ENCODE measurements around the gene LRIG1.
A peak's percentile ranks its signal among the peaks of the same experiment; 100 is the strongest.

Gene LRIG1

DNA sequence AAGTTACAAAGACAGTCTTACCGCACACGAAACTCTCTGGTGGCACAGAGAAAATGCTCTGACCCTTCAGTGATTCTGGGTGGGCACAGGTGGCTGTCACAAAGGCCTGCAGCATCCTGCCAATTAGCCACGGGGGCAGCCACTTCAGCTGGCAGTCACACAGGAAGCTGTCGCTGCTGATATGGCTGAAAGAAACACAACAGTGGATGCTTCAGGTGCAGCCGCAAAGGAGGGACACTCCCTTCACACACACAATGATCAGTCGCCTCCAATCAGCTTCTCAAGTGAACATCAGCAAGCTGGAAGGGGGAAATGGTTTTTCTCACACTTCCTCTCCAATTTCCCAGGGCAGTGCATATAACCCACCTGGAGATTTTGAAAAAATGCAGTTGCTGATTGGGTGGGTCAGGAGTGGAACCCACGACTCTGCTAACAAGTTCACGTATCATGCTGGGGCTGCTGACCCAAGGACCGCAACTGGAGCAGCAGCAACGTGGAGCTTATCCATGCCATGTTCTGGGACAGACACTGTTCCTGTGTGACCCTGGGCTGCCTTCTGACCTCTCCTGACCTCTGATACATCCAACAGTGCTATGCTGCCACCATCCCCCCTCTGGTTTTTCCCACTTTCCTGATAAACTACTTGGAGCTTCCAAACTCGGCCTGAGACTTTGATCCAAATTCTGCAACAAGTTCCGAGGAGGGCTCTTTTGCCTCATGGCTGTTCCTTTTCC lies 106.6 kb downstream of the LRIG1 start:
- ChIA-PET CTCF (interaction anchor here (0.8 to 10.2 kb wide), 10 partner anchors 8 to 422 kb away, joined by 3 to 108 read pairs (median 4); no protein-coding TSS in a partner anchor), POLR2A (no interaction called here)
- TF ChIP-seq, protein P1, sequence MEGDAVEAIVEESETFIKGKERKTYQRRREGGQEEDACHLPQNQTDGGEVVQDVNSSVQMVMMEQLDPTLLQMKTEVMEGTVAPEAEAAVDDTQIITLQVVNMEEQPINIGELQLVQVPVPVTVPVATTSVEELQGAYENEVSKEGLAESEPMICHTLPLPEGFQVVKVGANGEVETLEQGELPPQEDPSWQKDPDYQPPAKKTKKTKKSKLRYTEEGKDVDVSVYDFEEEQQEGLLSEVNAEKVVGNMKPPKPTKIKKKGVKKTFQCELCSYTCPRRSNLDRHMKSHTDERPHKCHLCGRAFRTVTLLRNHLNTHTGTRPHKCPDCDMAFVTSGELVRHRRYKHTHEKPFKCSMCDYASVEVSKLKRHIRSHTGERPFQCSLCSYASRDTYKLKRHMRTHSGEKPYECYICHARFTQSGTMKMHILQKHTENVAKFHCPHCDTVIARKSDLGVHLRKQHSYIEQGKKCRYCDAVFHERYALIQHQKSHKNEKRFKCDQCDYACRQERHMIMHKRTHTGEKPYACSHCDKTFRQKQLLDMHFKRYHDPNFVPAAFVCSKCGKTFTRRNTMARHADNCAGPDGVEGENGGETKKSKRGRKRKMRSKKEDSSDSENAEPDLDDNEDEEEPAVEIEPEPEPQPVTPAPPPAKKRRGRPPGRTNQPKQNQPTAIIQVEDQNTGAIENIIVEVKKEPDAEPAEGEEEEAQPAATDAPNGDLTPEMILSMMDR (IDR thresholded peaks at IDR 0.05; ENCODE audit: control extremely low read depth, extremely low read depth, low read depth, missing control alignments): no peak
- peak; percentile 85 for DNase-seq (ENCODE audit: extremely low spot score)

DNA sequence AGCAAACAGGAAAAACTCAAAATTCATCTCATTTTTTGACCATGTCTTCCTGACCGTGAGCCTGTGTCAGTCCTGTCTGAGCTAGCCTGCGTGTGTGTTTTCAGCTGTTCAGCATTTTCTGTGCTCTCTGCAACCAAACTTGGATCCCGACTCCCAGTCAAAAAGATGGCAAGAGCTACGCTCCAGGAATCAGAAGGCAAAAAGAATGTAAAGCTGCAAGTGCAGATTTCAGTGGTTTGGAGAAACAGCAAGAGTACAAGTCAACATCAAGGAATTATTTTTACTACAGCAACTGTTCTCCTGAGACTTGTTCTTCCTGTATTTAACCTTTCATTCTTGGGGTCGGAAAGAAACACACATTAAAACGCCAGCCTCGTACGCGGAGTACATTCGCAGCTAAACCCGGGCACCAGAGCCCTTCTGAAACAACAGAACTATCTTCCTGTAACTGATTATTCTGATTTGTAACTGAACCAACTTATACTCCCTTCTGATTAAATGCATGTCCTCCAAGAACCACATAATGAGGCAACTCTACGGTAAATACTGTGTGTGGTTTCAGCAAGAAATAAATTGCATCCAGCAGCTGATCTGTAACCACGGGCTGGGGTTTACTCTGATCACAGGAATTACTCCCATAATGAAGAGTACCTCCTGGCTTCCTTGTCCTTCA lies 107.4 kb downstream of the LRIG1 start:
- ChIA-PET POLR2A (no interaction called here), CTCF (interaction anchor here (1.2 to 10.2 kb wide), 9 partner anchors 8 to 98 kb away, joined by 3 to 108 read pairs (median 5); no protein-coding TSS in a partner anchor)
- no peak for DNase-seq (ENCODE audit: extremely low spot score)
- TF ChIP-seq, protein P1 (IDR thresholded peaks at IDR 0.05; ENCODE audit: control extremely low read depth, extremely low read depth, low read depth, missing control alignments): no peak

DNA sequence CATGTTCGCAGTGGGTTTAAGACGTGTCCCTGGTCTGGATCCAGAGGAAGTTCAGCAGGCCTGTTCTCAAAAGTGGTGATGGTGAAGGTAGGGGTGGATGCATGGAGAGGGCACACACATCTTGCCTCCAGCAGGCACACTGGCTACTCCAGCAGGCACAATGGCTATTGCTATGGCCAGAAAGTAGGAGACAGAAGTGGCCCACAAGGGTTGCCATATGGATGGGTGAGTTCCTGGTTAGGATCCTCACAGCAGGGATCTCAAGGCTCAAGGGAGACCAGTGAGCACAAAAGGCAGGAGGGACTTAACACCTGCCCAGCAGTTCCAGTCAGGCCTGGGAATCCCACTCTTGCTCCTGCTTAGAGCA lies 107.9 kb downstream of the LRIG1 start:
- TF ChIP-seq, protein P1 (IDR thresholded peaks at IDR 0.05; ENCODE audit: control extremely low read depth, extremely low read depth, low read depth, missing control alignments): no peak
- ChIA-PET CTCF (interaction anchor here (1.3 to 10.2 kb wide), 5 partner anchors 8 to 99 kb away, joined by 3 to 108 read pairs (median 5); no protein-coding TSS in a partner anchor), POLR2A (interaction anchor here (0.7 kb wide), 1 partner anchor 606 kb away, joined by 3 read pairs; no protein-coding TSS in a partner anchor)
- no peak for DNase-seq (ENCODE audit: extremely low spot score)

DNA sequence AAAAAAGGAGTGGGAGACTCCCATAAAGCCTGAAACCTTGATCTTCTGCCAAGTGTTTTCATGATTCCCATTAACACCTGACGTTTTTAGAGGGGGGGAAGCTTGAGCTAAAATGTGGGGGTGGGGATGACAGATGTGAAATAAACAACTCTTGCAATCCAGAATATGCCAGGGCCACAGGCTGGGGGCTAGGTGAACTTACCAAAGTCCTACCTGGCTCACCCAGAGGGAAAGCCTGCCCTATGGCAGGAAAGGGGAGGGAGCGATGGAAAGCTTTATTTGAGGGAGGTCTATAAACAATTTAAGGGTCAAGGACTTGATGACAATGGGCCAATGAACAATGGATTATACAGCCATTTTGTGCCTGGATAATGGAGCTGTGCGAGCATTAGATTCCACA lies 108.3 kb downstream of the LRIG1 start:
- CTCF ChIA-PET: interaction anchor here (1.3 to 10.2 kb wide), 4 partner anchors 9 to 54 kb away, joined by 4 to 108 read pairs (median 6); no protein-coding TSS in a partner anchor
- POLR2A ChIA-PET: interaction anchor here (0.7 kb wide), 1 partner anchor 606 kb away, joined by 3 read pairs; no protein-coding TSS in a partner anchor
- DNase-seq (ENCODE audit: extremely low spot score): no peak
- TF ChIP-seq, protein P1 (IDR thresholded peaks at IDR 0.05; ENCODE audit: control extremely low read depth, extremely low read depth, low read depth, missing control alignments): no peak

DNA sequence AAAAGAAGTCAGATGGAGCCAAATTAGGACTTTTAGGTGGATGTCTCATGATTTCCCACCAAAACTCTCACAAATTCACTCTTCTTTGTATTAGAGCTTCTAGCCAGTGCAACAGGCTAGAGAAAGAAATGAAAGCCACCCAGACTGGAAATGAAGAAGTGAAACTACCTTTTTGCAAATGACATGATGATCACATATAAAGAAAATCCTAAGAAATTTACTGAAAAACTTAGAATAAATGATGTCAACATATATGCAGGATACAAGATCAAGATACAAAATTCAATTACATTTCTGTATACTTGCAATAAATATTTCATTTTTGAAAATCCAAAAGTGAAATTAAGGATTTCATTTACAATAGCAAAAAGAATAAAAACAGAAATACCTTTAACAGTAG lies 110.8 kb downstream of the LRIG1 start:
- no peak for DNase-seq (ENCODE audit: extremely low spot score)
- ChIA-PET CTCF (interaction anchor here (1.9 kb wide), 1 partner anchor 12 kb away, joined by 5 read pairs; no protein-coding TSS in a partner anchor), POLR2A (no interaction called here)
- TF ChIP-seq, protein P1 (IDR thresholded peaks at IDR 0.05; ENCODE audit: control extremely low read depth, extremely low read depth, low read depth, missing control alignments): no peak

DNA sequence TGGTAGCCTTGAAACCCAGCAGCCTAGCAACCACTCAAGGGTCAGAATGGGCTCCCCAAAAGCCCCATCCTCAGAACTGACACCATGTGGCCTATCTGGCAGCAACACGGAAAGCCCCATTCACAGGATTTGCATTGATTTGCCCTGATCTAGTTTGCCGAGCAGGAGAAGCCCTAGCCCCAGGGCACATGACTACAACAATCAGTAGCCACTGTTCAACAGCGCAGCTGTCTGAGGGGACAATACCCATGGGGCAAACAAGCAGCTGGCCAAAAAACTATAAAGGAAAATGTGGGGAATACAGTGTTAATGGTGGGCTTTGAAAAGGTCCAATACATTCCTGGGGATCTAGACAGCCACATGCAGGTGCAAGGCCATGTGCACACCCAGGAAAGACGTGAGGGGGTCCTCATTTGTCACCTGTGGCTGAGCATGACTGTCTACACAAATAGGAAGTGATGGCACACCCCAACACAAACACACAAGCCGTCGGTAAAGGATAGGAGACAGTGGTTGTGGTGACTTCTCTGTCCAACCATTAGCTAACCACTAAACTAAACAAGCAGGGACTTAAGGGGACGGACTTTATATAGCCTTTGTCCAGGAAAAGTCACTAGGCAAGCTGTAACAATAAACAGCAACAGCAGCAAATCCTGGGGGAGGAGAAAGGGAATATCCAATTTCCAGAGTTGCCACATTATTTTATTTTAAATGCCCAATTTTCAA lies 113.7 kb downstream of the LRIG1 start:
- peak; percentile 61 for DNase-seq (ENCODE audit: extremely low spot score)
- TF ChIP-seq, protein P1 (IDR thresholded peaks at IDR 0.05; ENCODE audit: control extremely low read depth, extremely low read depth, low read depth, missing control alignments): no peak
- ChIA-PET POLR2A (no interaction called here), CTCF (interaction anchor here (0.8 to 2.6 kb wide), 6 partner anchors 9 to 138 kb away, joined by 3 to 19 read pairs (median 3); no protein-coding TSS in a partner anchor)

Data from GM10248 (cell line).